Tibial nerve (tissue), 4 donors: ENCODE results near the gene TNIP1. TPM values are rescaled to one million over a fixed set of nuclear protein-coding genes. Genes with fewer than 3 reads are reported as not detected.

Experiments
- DNase-seq, 2 donors: peaks; one replicate each; pipeline ENCODE4 v3.0.0-alpha.2; 2019; ENCODE audit warnings: low spot score in 2 of 2
- H3K27ac ChIP-seq, 4 donors: fragments of 200-600 bp; sonication (generic) in 3 of 4; one replicate each; pipeline ENCODE4 v1.5.1; 2017 to 2019; ENCODE audit warnings: mild to moderate bottlenecking in 1 of 4
- H3K27me3 ChIP-seq, 2 donors: fragments of 200-600 bp; sonication (generic) in 1 of 2; one replicate each; pipeline versions ENCODE4 v1.5.1 to v1.6.0; 2017 to 2019
- H3K36me3 ChIP-seq, 3 donors: fragments of 200-600 bp; sonication (generic); one replicate each; pipeline ENCODE4 v1.5.1; 2018 to 2019
- H3K4me1 ChIP-seq, 4 donors: fragments of 200-600 bp; sonication (generic) in 3 of 4; one replicate each; pipeline ENCODE4 v1.5.1; 2017 to 2019
- H3K4me3 ChIP-seq, 4 donors: fragments of 200-600 bp; sonication (generic) in 3 of 4; one replicate each; pipeline ENCODE4 v1.5.1; 2017 to 2019; ENCODE audit warnings: mild to moderate bottlenecking in 1 of 4, moderate library complexity in 1 of 4
- H3K9me3 ChIP-seq, 4 donors: fragments of 200-600 bp; sonication (generic) in 3 of 4; one replicate each; pipeline ENCODE4 v1.5.1; 2017 to 2019
- EP300 ChIP-seq, 2 donors: sonication (generic); formaldehyde crosslinking; IDR thresholded peaks; one replicate each; pipeline ENCODE4 v1.6.1; 2017; ENCODE audit warnings: antibody characterized with exemption in 2 of 2, mild to moderate bottlenecking in 1 of 2
- POLR2A ChIP-seq, 2 donors: fragments of 450-650 bp; IDR thresholded peaks; one replicate each; pipeline ENCODE4 v1.6.1; 2017; ENCODE audit warnings: antibody characterized with exemption in 2 of 2, mild to moderate bottlenecking in 2 of 2, moderate library complexity in 2 of 2
- WGBS, 2 donors: methylation state at CpG; one replicate each; pipeline ENCODE4 v1.1.5; 2018; 5-methylcytosine and 5-hydroxymethylcytosine counted together
- total RNA-seq, 4 donors: library from RNA; depleted of rRNA; stranded (reverse); fragments of >200 nt; gene quantifications; one replicate each; pipeline ENCODE4 v1.1.0, GENCODE V29; 2016
- TF ChIP-seq, protein P1 (sequence below), 5 experiments: fragments of 200-600 bp in 3 of 5; fragments of 450-650 bp in 2 of 5; sonication (generic) in 3 of 5; IDR thresholded peaks; one replicate each; pipeline ENCODE4 v1.5.1; 2016 to 2019; ENCODE audit warnings: antibody characterized with exemption in 5 of 5, mild to moderate bottlenecking in 3 of 5, moderate library complexity in 2 of 5

TNIP1 gene
- total RNA-seq, 4 donors from 2014 or later = 91.2 to 108 (median 94.3) TPM

DNA sequence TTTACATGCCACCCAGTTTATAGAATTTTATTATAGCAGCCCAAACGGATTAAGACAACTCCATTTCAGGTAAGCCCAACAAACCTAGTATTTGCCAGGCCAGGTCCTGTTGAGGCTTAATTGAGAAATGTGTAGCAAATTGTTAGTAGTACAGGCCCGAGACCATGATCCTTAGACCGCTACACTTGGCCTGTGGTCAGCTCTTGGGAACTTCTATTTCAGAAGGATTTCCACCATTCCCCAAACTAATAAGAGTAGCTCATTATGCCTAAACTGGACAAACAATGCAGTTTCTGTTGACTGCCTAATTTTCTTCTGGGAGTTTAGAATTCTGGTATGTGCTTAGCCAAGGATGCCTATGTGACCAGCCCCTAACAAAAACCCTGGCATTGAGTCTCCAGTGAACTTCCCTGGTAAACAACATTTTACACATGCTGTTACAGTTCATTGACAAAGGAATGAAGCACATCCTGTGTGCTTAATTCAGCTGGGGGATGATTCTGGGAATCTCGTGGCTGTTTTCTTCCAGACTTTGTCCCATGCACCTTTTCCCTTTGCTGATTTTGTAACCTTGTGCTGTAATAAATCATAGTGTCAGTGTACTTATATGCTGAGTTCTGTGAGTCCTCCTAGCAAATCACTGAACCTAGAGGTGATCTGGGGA, 66.0 kb downstream of the TNIP1 start:
- no peak for TF ChIP-seq POLR2A (IDR thresholded peaks at IDR 0.05)
- TF ChIP-seq EP300 (IDR thresholded peaks at IDR 0.05) = peak; percentile 80 to 94
- no peaks in the 10 kb centered on the region for H3K27me3 ChIP-seq
- H3K36me3 ChIP-seq = no peaks in the 10 kb centered on the region
- no peak for DNase-seq
- no peak overlapping the region for H3K4me3 ChIP-seq
- 38 to 39% methylated on average over 4 of the region's 4 CpGs for WGBS, 2 donors
- H3K27ac ChIP-seq = peak overlapping the region; percentile 59 to 95 (median 78)
- no peaks in the 10 kb centered on the region for H3K9me3 ChIP-seq
- peaks cover 5 to 87% (median 43%) of the 10 kb centered on the region in 4 donors for H3K4me1 ChIP-seq

DNA sequence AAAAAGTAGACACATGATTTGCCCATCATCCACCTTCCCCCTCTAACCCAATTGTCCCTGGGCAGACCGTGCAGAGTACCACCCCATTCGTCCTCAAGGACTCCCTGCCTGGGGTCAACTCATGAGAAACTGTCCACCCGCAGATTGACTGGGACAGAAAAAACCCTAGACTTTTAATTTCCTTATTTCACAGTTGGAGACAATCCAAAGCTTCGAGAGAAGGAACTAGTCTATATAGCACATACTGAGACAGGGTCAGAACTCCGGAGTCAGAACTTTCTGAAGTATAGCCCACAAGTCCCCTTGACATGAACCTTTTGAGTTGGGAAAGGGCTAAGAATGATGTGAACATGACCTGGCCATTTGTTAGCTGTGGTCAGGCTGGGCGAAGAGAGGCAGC, 68.0 kb downstream of the TNIP1 start:
- no peaks in the 10 kb centered on the region for H3K27me3 ChIP-seq
- H3K4me3 ChIP-seq = no peak overlapping the region
- no peak for DNase-seq
- no peak for TF ChIP-seq EP300 (IDR thresholded peaks at IDR 0.05)
- TF ChIP-seq POLR2A (IDR thresholded peaks at IDR 0.05) = no peak
- TF ChIP-seq, protein P1, sequence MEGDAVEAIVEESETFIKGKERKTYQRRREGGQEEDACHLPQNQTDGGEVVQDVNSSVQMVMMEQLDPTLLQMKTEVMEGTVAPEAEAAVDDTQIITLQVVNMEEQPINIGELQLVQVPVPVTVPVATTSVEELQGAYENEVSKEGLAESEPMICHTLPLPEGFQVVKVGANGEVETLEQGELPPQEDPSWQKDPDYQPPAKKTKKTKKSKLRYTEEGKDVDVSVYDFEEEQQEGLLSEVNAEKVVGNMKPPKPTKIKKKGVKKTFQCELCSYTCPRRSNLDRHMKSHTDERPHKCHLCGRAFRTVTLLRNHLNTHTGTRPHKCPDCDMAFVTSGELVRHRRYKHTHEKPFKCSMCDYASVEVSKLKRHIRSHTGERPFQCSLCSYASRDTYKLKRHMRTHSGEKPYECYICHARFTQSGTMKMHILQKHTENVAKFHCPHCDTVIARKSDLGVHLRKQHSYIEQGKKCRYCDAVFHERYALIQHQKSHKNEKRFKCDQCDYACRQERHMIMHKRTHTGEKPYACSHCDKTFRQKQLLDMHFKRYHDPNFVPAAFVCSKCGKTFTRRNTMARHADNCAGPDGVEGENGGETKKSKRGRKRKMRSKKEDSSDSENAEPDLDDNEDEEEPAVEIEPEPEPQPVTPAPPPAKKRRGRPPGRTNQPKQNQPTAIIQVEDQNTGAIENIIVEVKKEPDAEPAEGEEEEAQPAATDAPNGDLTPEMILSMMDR (IDR thresholded peaks at IDR 0.05) = no peak
- H3K36me3 ChIP-seq = no peaks in the 10 kb centered on the region
- H3K9me3 ChIP-seq = no peaks in the 10 kb centered on the region
- WGBS, 2 donors = 70 to 80% methylated on average over 6 of the region's 6 CpGs
- peak overlapping the region; percentile 12 to 95 (median 78) for H3K27ac ChIP-seq
- H3K4me1 ChIP-seq = peaks cover 5 to 87% (median 41%) of the 10 kb centered on the region in 4 donors

DNA sequence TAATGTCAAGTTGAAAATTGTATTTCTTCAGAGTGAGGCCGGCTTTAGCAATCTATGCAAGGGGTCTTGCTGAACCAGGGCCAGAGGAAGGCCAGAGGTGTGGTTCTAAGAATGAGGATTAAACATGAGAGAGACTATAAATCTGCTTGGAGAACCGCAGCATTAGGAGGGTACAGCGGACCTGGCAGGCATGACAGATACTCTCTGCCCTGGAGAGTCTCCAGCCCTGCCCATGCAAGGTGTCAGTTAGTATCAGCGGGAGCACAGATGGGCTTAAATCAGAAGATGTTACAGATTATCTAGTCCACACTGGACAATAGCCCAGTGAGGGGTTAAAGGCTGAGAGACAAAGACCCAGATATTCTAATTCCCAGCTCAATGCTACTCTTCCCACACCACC, 71.9 kb downstream of the TNIP1 start:
- TF ChIP-seq, protein P1 (IDR thresholded peaks at IDR 0.05) = no peak
- TF ChIP-seq EP300 (IDR thresholded peaks at IDR 0.05) = no peak
- TF ChIP-seq POLR2A (IDR thresholded peaks at IDR 0.05) = no peak
- 94 to 99% methylated on average over 4 of the region's 4 CpGs for WGBS, 2 donors
- peak overlapping the region in 1 of 4 donors; percentile 94 for H3K27ac ChIP-seq

DNA sequence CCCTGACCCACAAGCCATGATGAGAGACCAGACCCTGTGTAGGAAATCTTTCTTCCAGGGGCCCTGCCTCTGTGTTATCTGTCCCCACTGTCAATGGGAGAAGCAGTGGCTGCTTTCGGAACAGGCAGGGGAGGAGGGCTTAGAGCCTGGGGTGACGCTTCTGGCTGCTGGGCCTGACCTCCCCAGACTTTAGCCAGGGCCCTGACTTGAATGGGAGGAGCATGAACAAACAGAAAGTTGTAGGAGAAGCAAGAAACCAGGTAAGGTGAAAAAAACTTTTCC, 72.7 kb downstream of the TNIP1 start:
- 49 to 52% methylated on average over 2 of the region's 2 CpGs for WGBS, 2 donors
- Histone ChIP-seq H3K27ac (peak overlapping the region; percentile 73 to 94 (median 86)), H3K9me3 (no peaks in the 10 kb centered on the region), H3K27me3 (no peaks in the 10 kb centered on the region), H3K4me1 (peaks cover 6 to 88% (median 33%) of the 10 kb centered on the region in 4 donors), H3K4me3 (no peak overlapping the region), H3K36me3 (no peaks in the 10 kb centered on the region)
- no peak for DNase-seq
- TF ChIP-seq EP300 (IDR thresholded peaks at IDR 0.05) = no peak

More for the DNA sequence above, 71.9 kb downstream of the TNIP1 start:
- Histone ChIP-seq H3K9me3 (no peaks in the 10 kb centered on the region), H3K4me3 (no peak overlapping the region), H3K4me1 (peaks cover 6 to 88% (median 35%) of the 10 kb centered on the region in 4 donors), H3K36me3 (no peaks in the 10 kb centered on the region), H3K27me3 (no peaks in the 10 kb centered on the region)
- DNase-seq = no peak

DNA sequence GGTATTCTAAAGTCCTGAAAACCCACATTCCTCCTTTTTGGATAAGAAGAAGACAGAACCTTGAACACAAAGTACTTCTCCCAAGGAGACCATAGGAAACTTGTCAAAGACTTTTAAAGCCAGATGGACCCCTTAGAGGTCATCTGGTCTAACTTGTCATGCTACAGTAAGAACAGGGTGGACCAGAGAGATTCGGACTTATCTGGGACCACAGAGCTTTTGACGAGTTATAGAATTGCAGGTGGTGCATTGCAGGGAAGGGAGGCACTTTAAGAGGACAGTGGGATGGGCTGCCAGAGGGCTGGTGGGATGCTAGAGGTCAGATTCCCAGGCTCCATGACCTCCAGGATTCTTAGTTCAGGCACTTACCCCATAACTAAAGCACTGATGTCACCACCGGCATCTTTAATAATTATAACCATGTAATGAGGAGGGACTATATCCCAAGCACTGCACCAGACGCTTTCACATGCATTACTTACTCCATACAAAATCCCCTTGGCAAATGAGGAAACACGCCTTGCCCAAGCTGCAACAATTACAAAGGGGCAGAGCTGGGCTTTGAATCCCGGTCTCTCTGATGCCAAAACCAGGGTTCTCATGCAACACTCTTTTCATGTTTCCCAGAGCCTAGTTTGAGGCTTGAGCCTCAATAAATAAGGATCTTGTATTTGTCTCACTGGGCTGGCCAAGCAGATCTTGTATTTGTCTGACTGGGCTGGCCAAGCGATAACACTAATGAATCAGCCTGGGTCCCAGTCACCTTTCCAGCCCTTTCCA, 73.2 kb downstream of the TNIP1 start:
- Histone ChIP-seq H3K4me3 (no peak overlapping the region), H3K27ac (peak overlapping the region; percentile 73 to 94 (median 86)), H3K27me3 (no peaks in the 10 kb centered on the region), H3K4me1 (peaks cover 6 to 88% (median 31%) of the 10 kb centered on the region in 4 donors), H3K9me3 (no peaks in the 10 kb centered on the region), H3K36me3 (no peaks in the 10 kb centered on the region)
- no peak for DNase-seq
- WGBS, 2 donors = 52 to 66% methylated on average over 7 of the region's 7 CpGs
- TF ChIP-seq, protein P1 (IDR thresholded peaks at IDR 0.05) = no peak
- TF ChIP-seq POLR2A (IDR thresholded peaks at IDR 0.05) (no peak), EP300 (IDR thresholded peaks at IDR 0.05) (peak in 1 of 2 donors; percentile 10)

DNA sequence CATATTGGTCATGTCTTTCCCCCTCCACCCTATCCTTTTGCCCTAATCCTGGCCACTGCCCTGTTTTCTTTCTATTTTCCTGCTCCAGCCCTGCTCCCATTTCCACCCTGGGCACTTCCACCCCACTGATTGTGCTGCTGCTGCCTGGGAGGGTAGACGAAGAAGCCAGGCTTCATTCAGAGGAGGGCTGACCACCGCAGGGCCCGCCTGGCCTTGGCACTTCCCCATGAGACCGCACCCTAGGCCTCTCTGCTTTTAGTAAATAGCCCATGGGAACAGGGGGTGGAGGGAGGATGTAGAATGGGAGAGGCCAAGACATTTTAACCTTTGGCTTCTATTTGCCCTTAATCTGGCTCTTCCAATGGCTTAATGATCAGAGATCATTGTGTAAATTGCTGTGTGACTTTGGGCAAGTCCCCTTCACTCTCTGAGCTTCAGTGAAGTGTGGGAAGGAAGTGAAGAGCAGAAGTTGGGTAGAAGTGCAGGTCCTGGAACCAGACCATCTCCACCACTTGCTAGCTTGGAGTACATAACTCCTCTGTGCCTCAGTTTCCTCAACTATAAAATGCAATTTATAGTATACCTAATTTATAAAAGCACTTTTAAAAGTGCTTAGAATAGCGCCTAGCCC, 74.0 kb downstream of the TNIP1 start:
- no peaks in the 10 kb centered on the region for H3K9me3 ChIP-seq
- H3K36me3 ChIP-seq = no peaks in the 10 kb centered on the region
- H3K4me1 ChIP-seq = peaks cover 6 to 84% (median 29%) of the 10 kb centered on the region in 4 donors
- no peak for DNase-seq
- 31 to 56% methylated on average over 5 of the region's 5 CpGs for WGBS, 2 donors
- H3K4me3 ChIP-seq = no peak overlapping the region
- TF ChIP-seq, protein P1 (IDR thresholded peaks at IDR 0.05) = no peak
- TF ChIP-seq POLR2A (IDR thresholded peaks at IDR 0.05) = no peak
- no peak for TF ChIP-seq EP300 (IDR thresholded peaks at IDR 0.05)
- H3K27ac ChIP-seq = peak overlapping the region; percentile 73 to 94 (median 86)
- no peaks in the 10 kb centered on the region for H3K27me3 ChIP-seq
